NCI-H1417 treated with DMSO at 0.1 percent for 48 hours (cell line): Measurements from ENCODE around the gene CYP2E1.
"Not testable (repeated sequence)": the region's sequence is repeated elsewhere in the genome, so short reads cannot be mapped to it uniquely, and the experiment has no call there.

Source experiments
- DNase-seq: peaks from one replicate; lab custom pipeline; 2025; lab: John Stamatoyannopoulos, UW

CYP2E1 gene

GRCh38 chr10:133569801-133570200 lies 42.6 kb downstream of the CYP2E1 start:
- DNase-seq: not testable (repeated sequence)

- DNase-seq: not testable (repeated sequence)
These were observed 44.9 kb downstream of the CYP2E1 start for GRCh38 chr10:133572055-133572454.

- not testable (repeated sequence) for DNase-seq
These were observed 46.3 kb downstream of the CYP2E1 start for GRCh38 chr10:133573460-133573859.

- DNase-seq: not testable (repeated sequence)
These were observed 49.9 kb downstream of the CYP2E1 start for GRCh38 chr10:133577037-133577436.
